HG02973 (cell line): ENCODE measurements around the gene STH.

Experiments used
- ATAC-seq: cut with Tn5 transposase; IDR thresholded peaks from one replicate; pipeline ENCODE4 v1.9.1; 2021; ENCODE audit warnings: moderate library complexity; ENCODE audit not compliant: unreplicated experiment

Gene STH

DNA sequence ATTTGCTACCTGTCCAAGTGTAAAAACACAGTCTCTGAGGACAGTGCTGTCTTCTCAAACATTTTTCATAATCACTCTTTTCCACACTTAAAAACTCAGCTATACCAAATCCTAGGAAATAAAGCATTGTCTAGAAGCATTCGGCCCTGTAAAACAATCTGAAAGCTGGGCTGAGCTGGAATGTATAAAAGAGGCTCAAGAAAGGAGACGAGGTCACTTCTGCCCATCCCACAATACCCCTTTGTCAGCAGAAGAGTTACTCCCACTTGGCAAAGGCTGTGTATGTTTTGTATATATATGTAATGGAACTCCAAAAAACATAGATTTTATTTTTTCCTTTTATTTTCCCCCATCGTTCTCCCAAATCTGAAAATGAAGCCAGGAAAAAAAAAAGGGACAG, 43.9 kb downstream of the STH start:
- ATAC-seq = no peak

DNA sequence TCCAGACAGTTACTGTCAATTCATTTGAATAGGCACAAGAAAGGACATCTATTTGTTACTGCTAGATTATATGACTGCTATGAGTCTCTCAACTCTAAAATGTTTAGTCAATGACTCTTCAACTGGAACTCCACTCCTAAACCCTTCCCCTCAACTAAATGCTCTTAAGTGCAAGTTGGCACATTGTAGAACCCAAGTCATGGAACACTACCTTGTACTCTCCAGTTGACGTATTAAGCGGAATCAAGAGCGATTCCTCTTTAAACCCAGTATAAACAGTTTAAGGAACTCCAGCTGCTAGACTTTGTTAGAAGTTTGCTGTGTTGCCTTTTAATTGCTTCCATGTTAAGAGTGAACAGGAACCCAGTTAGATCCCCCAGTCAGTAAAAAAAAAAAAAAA, 44.6 kb downstream of the STH start:
- ATAC-seq = no peak

DNA sequence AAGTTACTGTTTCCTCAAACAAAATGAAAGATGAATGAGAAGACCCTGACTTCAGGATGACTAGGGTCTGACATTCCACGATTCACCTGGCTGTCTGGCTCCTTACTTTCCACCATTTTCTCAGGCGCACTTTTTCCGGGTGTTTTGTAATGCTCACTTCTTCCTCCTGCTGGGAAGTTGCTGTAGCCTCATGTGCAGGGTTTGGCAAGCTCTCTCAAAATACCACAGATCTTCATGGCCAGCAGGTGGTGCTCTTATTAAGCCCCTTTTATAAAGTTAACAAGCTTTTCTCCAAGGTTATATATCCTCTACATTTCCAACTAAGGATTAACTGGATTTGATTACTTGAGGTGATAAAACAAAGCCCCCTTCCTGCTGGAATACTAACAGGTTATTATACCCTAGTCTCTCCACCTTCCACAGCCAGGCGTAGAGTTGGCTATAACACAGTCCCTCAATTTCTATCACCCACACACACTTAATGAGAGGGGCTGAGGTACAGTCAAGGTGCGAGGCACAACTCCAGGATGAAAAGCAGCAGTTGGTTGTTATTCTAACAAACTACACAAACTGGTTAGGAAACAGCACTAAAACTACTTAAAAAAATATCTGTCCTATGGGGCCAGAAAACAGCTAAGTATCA, 45.4 kb downstream of the STH start:
- ATAC-seq = no peak

DNA sequence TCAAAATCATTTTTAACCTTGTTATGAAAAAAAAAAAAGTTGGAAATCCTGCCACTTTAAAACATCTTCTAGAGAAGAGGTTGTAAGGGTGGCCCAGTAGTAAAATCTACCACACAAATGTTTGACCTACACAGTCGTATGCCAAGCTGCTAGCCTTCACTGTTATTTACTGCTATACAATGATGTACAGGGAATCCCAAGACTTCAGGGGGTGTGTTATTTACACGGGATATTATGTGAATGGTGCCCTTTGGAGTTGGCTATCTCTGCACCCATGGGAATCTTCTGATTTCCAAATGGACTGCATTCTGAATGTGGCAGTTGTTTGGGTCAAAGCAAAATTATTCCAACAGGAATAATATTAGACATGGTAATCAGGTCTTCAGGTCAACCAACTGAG, 45.9 kb downstream of the STH start:
- no peak for ATAC-seq

DNA sequence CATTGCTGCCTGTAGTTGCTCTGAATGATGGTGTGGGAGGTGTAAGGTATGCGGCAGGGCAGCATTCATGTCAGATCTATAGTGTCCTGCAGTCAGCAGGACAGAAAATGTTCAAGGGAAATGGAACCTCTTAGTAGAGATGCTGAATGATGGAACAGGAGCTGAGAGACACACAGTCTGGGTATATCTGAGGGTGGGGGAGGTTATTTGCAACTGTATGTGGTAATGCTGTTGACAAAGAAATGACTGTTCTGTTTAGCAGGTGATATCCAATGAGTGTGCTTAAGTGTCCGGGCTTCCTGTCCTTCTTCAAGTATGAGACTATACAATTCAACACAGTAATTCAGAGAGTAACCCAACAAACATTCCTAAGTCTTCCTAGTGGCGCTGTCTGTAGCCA, 46.6 kb downstream of the STH start:
- ATAC-seq = no peak

DNA sequence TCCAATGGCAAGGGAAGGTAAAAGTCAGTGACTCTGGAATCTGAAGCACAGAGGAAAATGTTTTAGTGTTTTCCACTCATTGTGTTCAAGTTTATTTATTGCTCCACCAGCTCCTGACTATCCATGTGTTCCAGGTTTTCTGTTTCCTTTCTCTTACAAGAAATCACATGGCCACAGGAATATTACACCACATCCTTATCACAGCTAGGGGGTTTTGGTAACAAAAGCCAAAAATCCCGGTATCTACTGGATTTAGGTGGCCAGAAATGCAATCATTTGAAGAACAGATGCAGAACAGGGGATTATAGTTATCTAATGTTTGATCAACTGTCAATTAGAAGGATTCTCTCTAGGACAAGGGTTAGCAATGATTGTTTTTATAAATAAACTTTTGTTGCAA, 47.9 kb downstream of the STH start:
- ATAC-seq = no peak

DNA sequence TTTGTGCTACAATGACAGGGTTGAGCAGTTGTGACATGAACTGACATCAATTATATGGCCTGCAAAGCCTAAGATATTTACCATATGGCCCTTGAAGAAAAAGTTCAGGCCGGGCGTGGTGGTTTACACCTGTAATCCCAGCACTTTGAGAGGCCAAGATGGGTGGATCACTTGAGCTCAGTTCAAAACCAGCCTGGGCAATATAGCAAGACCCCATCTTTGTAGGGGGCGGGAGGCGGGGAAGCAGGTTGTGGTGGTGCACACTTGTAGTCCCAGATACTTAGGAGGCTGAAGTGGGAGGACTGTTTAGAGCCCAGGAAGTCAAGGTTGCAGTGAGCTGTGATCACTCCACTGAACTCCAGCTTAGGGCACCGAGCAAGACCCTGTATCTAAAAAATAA, 48.3 kb downstream of the STH start:
- no peak for ATAC-seq

DNA sequence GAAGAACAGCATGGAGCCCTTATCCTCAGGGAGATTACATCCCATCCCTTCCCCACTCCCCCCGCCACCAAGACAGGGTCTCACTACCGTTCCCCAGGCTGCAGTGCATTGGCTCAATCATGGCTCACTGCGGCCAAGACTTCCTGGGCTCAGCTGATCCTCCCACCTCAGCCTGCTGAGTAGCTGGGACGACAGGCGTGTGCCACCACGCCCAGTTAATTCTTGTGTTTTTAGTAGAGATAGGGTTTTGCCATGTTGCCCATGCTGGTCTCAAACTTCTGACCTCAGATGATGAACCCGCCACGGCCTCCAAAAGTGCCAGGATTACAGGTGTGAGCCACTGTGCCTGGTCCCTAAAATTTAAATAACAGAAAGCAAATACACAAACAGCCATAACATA, 48.8 kb downstream of the STH start:
- no peak for ATAC-seq
